Measurements from ENCODE around the gene SCARB2.

GRCh38 chr4:76141241-76141640 lies 72.4 kb downstream of the SCARB2 start:
- TF ChIP-seq POLR2A (IDR thresholded peaks at IDR 0.05; ENCODE audit: borderline replicate concordance, extremely low read depth, insufficient read depth, insufficient read length) (no peak), EZH2 (IDR thresholded peaks at IDR 0.05) (no peak), CTCF (IDR thresholded peaks at IDR 0.05 in 2 of 3, conservative IDR thresholded peaks at IDR 0.05 in 1 of 3; ENCODE audit: borderline replicate concordance in 1 of 3, insufficient read depth in 1 of 3, low read depth in 2 of 3, low read length in 2 of 3) (no peak), JUND (IDR thresholded peaks at IDR 0.05) (no peak), TCF7L2 (IDR thresholded peaks at IDR 0.05; ENCODE audit: borderline replicate concordance, extremely low read depth, insufficient read depth, insufficient read length) (no peak)

All from HCT116 (cell line).